CD14-positive monocyte (primary cell): ENCODE data around the gene ABCA2. TPM values are rescaled to one million over a fixed set of nuclear protein-coding genes. Genes with fewer than 3 reads are reported as not detected.

Experiments used
- DNase-seq, 3 donors: peaks; one replicate each; pipeline ENCODE4 v3.0.0-alpha.2; 2011 to 2022
- H2AFZ ChIP-seq: 2 replicates; pipeline ENCODE4 v1.6.0; 2012; ENCODE audit warnings: mild to moderate bottlenecking, low read depth, low read length, inconsistent platforms; ENCODE audit not compliant: insufficient read depth, poor library complexity, severe bottlenecking
- H3K27ac ChIP-seq, 2 donors: 1 replicate in 1 of 2; 2 replicates in 1 of 2; pipeline ENCODE4 v1.5.1; 2012 to 2013; ENCODE audit warnings: low read length in 2 of 2, control low read depth in 1 of 2, inconsistent platforms in 1 of 2, low read depth in 1 of 2, mild to moderate bottlenecking in 1 of 2
- H3K27me3 ChIP-seq, 2 donors: one replicate each; pipeline versions ENCODE4 v1.6.0 to v1.6.1; 2011 to 2013; ENCODE audit warnings: low read length in 2 of 2; ENCODE audit not compliant: control insufficient read depth in 2 of 2, insufficient read depth in 2 of 2
- H3K36me3 ChIP-seq, 2 donors: replicated peaks in 1 of 2; 1 replicate in 1 of 2; 2 replicates in 1 of 2; pipeline versions ENCODE4 v1.5.1 to v1.6.1; 2012 to 2013; ENCODE audit warnings: low read length in 2 of 2, control low read depth in 1 of 2, inconsistent platforms in 1 of 2, mild to moderate bottlenecking in 1 of 2; ENCODE audit not compliant: insufficient read depth in 2 of 2, control insufficient read depth in 1 of 2
- H3K4me1 ChIP-seq, 2 donors: 1 replicate in 1 of 2; 2 replicates in 1 of 2; pipeline versions ENCODE4 v1.5.1 to v1.6.1; 2012 to 2013; ENCODE audit warnings: low read length in 2 of 2, control low read depth in 1 of 2, inconsistent platforms in 1 of 2, mild to moderate bottlenecking in 1 of 2, moderate library complexity in 1 of 2; ENCODE audit not compliant: insufficient read depth in 2 of 2, control insufficient read depth in 1 of 2
- H3K4me2 ChIP-seq: replicated peaks from 2 replicates; pipeline ENCODE3; 2012; ENCODE audit warnings: low read length, moderate library complexity, mild to moderate bottlenecking; ENCODE audit not compliant: poor library complexity, severe bottlenecking; ENCODE audit errors: extremely low read depth
- H3K4me3 ChIP-seq, 3 experiments: fragments of 200-600 bp in 1 of 3; sonication (generic) in 1 of 3; replicated peaks in 1 of 3; 1 replicate in 2 of 3; 2 replicates in 1 of 3; pipeline ENCODE4 v1.5.1; 2011 to 2013; ENCODE audit warnings: low read length in 3 of 3, mild to moderate bottlenecking in 3 of 3, control low read depth in 2 of 3, low read depth in 2 of 3, inconsistent platforms in 1 of 3, moderate library complexity in 1 of 3
- H3K79me2 ChIP-seq: 2 replicates; pipeline ENCODE4 v1.6.0; 2012; ENCODE audit warnings: mild to moderate bottlenecking, control low read depth, inconsistent platforms, low read length, moderate library complexity; ENCODE audit not compliant: insufficient read depth
- H3K9ac ChIP-seq: 2 replicates; pipeline ENCODE4 v1.6.0; 2017; ENCODE audit warnings: low read length, mild to moderate bottlenecking; ENCODE audit not compliant: insufficient read depth, poor library complexity, severe bottlenecking
- H3K9me3 ChIP-seq, 2 donors: replicated peaks in 1 of 2; 1 replicate in 1 of 2; 2 replicates in 1 of 2; pipeline versions ENCODE4 v1.5.1 to v1.6.1; 2012 to 2013; ENCODE audit warnings: low read length in 2 of 2, control low read depth in 1 of 2; ENCODE audit not compliant: control insufficient read depth in 1 of 2, insufficient read depth in 1 of 2
- H4K20me1 ChIP-seq: 2 replicates; pipeline ENCODE4 v1.6.0; 2012; ENCODE audit warnings: mild to moderate bottlenecking, low read length, control low read depth, moderate library complexity; ENCODE audit not compliant: insufficient read depth
- H3K27ac Mint-ChIP-seq, 7 donors: one replicate each; pipeline ENCODE4 v1.8.0; 2020; ENCODE audit warnings: mild to moderate bottlenecking in 7 of 7, mixed read lengths in 7 of 7, moderate library complexity in 6 of 7, inconsistent platforms in 2 of 7
- H3K27me3 Mint-ChIP-seq, 3 donors: one replicate each; pipeline ENCODE4 v1.8.0; 2021 to 2022; ENCODE audit warnings: low read depth in 3 of 3, mild to moderate bottlenecking in 3 of 3, mixed read lengths in 3 of 3, moderate library complexity in 3 of 3, inconsistent platforms in 1 of 3
- H3K36me3 Mint-ChIP-seq, 2 donors: one replicate each; pipeline ENCODE4 v1.8.0; 2020; ENCODE audit warnings: mixed read lengths in 2 of 2, inconsistent platforms in 1 of 2, mild to moderate bottlenecking in 1 of 2
- H3K4me1 Mint-ChIP-seq: one replicate; pipeline ENCODE4 v1.8.0; 2020; ENCODE audit warnings: mild to moderate bottlenecking, mixed read lengths
- H3K4me3 Mint-ChIP-seq, 2 donors: one replicate each; pipeline ENCODE4 v1.8.0; 2020; ENCODE audit warnings: mild to moderate bottlenecking in 2 of 2, mixed read lengths in 2 of 2, moderate library complexity in 1 of 2
- H3K9me3 Mint-ChIP-seq, 7 donors: one replicate each; pipeline ENCODE4 v1.8.0; 2020 to 2022; ENCODE audit warnings: mixed read lengths in 7 of 7, mild to moderate bottlenecking in 6 of 7, moderate library complexity in 6 of 7, inconsistent platforms in 2 of 7
- WGBS: methylation state at CpG from one replicate; pipeline ENCODE4 v1.1.5; 2013; ENCODE audit warnings: missing lambda C conversion rate; ENCODE audit not compliant: insufficient coverage; 5-methylcytosine and 5-hydroxymethylcytosine counted together
- intact Hi-C, 2 donors: fragments of 100-400 bp; cut with micrococcal nuclease; formaldehyde crosslinking; loops; one replicate each; pipeline versions ENCODE4 v1.15.0 to v1.15.1; 2023
- polyA plus RNA-seq, 3 donors: library from polyadenylated mRNA; depleted of rRNA in 1 of 3; unstranded in 2 of 3; stranded (reverse) in 1 of 3; fragments of 300-500 nt in 2 of 3; fragments of >200 nt in 1 of 3; fragmentation: Illumina TruSeq in 2 of 3; gene quantifications; 1 replicate in 2 of 3; 2 replicates in 1 of 3; pipeline ENCODE4 v1.2.3, GENCODE V29; 2012 to 2021
- TF ChIP-seq, protein P1 (sequence below): fragments of 200-600 bp; IDR thresholded peaks from one replicate; pipeline ENCODE4 v1.8.0; 2022; ENCODE audit warnings: antibody characterized with exemption, mild to moderate bottlenecking

The ABCA2 gene
- polyA plus RNA-seq, 3 donors, result 0.18 to 30.7 (median 0.40) TPM

DNA sequence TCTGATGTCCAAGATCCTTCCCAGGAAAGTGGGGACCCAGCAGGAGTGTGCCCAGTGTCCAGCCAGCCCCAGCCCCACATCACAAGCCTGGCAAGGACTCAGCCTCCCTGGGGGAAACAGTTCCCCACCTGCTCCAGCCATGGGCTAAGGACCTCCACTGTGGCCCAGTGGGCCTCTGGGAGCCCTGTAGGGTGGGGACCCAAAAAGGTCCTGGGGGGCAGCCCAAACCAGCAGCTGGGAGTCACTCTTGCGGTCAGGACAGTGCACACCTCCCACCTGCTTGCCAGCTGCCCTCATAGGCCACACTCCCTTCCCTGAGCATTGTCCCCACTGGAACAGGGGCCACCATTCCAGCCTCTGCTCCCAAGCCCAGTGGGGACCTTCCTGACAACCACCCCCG lies 1.7 kb downstream of the ABCA2 start:
- Histone ChIP-seq H3K79me2 (peaks cover 30% of the 10 kb centered on the region), H3K27ac (no peak overlapping the region), H3K36me3 (no peaks in the 10 kb centered on the region), H4K20me1 (peaks cover 10% of the 10 kb centered on the region), H3K4me1 (peaks cover 39 to 52% of the 10 kb centered on the region in 2 donors), H3K4me2 (no peak overlapping the region), H3K4me3 (no peak overlapping the region), H2AFZ (no peak overlapping the region), H3K9me3 (no peaks in the 10 kb centered on the region), H3K9ac (no peak overlapping the region), H3K27me3 (no peaks in the 10 kb centered on the region)
- Mint-ChIP-seq H3K36me3 (peaks cover 0 to 4% of the 10 kb centered on the region in 2 donors), H3K4me1 (peaks cover 32% of the 10 kb centered on the region), H3K9me3 (peaks cover 0 to 5% (median 0%) of the 10 kb centered on the region in 7 donors), H3K27ac (peak overlapping the region in 1 of 7 donors; percentile 25), H3K27me3 (peaks cover 4 to 7% (median 6%) of the 10 kb centered on the region in 3 donors), H3K4me3 (no peak overlapping the region)
- TF ChIP-seq, protein P1, sequence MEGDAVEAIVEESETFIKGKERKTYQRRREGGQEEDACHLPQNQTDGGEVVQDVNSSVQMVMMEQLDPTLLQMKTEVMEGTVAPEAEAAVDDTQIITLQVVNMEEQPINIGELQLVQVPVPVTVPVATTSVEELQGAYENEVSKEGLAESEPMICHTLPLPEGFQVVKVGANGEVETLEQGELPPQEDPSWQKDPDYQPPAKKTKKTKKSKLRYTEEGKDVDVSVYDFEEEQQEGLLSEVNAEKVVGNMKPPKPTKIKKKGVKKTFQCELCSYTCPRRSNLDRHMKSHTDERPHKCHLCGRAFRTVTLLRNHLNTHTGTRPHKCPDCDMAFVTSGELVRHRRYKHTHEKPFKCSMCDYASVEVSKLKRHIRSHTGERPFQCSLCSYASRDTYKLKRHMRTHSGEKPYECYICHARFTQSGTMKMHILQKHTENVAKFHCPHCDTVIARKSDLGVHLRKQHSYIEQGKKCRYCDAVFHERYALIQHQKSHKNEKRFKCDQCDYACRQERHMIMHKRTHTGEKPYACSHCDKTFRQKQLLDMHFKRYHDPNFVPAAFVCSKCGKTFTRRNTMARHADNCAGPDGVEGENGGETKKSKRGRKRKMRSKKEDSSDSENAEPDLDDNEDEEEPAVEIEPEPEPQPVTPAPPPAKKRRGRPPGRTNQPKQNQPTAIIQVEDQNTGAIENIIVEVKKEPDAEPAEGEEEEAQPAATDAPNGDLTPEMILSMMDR, result no peak
- DNase-seq, result no peak
- WGBS, result 85% methylated on average over 2 of the region's 2 CpGs
- intact Hi-C loops, result no loop called here

GRCh38 chr9:137025517-137025966 lies 2.5 kb downstream of the ABCA2 start:
- intact Hi-C loops, result no loop called here
- peak overlapping the region in 1 of 2 donors; percentile 16 for H3K4me3 Mint-ChIP-seq
- peaks cover 28% of the 10 kb centered on the region for H3K4me1 Mint-ChIP-seq
- Histone ChIP-seq H3K4me3 (no peak overlapping the region), H3K4me2 (no peak overlapping the region), H3K4me1 (peaks cover 31 to 43% of the 10 kb centered on the region in 2 donors), H3K27ac (no peak overlapping the region), H4K20me1 (peaks cover 10% of the 10 kb centered on the region), H3K9me3 (no peaks in the 10 kb centered on the region), H3K79me2 (peaks cover 21% of the 10 kb centered on the region), H2AFZ (no peak overlapping the region), H3K36me3 (no peaks in the 10 kb centered on the region), H3K27me3 (no peaks in the 10 kb centered on the region), H3K9ac (no peak overlapping the region)
- TF ChIP-seq, protein P1, result no peak
- WGBS, result 75% methylated on average over 21 of the region's 21 CpGs
- H3K27me3 Mint-ChIP-seq, result peaks cover 4 to 7% (median 6%) of the 10 kb centered on the region in 3 donors
- no peak for DNase-seq
- peaks cover 0 to 1% of the 10 kb centered on the region in 2 donors for H3K36me3 Mint-ChIP-seq
- peaks cover 0 to 5% (median 0%) of the 10 kb centered on the region in 7 donors for H3K9me3 Mint-ChIP-seq
- no peak overlapping the region for H3K27ac Mint-ChIP-seq
